Natural killer cell (primary cell): ENCODE measurements around the gene GPHN. TPM values are rescaled to one million over a fixed set of nuclear protein-coding genes. Genes with fewer than 3 reads are reported as not detected.

Source experiments
- ATAC-seq, 3 donors: fragments of 150-1000 bp in 2 of 3; fragments of 200-7000 bp in 1 of 3; cut with Tn5 transposase; 1 replicate in 1 of 3; 2 replicates in 2 of 3; pipeline ENCODE4 v1.10.0; 2021; ENCODE audit warnings: mild to moderate bottlenecking in 2 of 3, moderate library complexity in 2 of 3
- DNase-seq, 2 donors: peaks; one replicate each; pipeline versions ENCODE4 v3.0.0 to v3.0.0-alpha.2; 2013 to 2021; ENCODE audit warnings: mixed read lengths in 1 of 2
- H3K27ac ChIP-seq: one replicate; pipeline ENCODE4 v1.5.1; 2013; ENCODE audit warnings: mild to moderate bottlenecking, low read length
- H3K27me3 ChIP-seq: one replicate; pipeline ENCODE4 v1.6.1; 2013; ENCODE audit warnings: low read length; ENCODE audit not compliant: control insufficient read depth, insufficient read depth
- H3K36me3 ChIP-seq: one replicate; pipeline ENCODE4 v1.6.1; 2013; ENCODE audit warnings: low read length; ENCODE audit not compliant: control insufficient read depth, insufficient read depth
- H3K4me1 ChIP-seq: one replicate; pipeline ENCODE4 v1.6.1; 2013; ENCODE audit warnings: low read length; ENCODE audit not compliant: control insufficient read depth, insufficient read depth
- H3K4me3 ChIP-seq: one replicate; pipeline ENCODE4 v1.5.1; 2013; ENCODE audit warnings: low read length
- H3K9me3 ChIP-seq: one replicate; pipeline ENCODE4 v1.6.1; 2013; ENCODE audit warnings: low read length; ENCODE audit not compliant: control insufficient read depth, insufficient read depth
- H3K27ac Mint-ChIP-seq, 2 donors: one replicate each; pipeline ENCODE4 v1.8.0; 2022; ENCODE audit warnings: mild to moderate bottlenecking in 2 of 2, mixed read lengths in 2 of 2, moderate library complexity in 1 of 2
- H3K27me3 Mint-ChIP-seq, 2 donors: one replicate each; pipeline ENCODE4 v1.8.0; 2022; ENCODE audit warnings: low read depth in 2 of 2, mixed read lengths in 2 of 2
- H3K36me3 Mint-ChIP-seq: one replicate; pipeline ENCODE4 v1.8.0; 2022; ENCODE audit warnings: mixed read lengths
- H3K4me1 Mint-ChIP-seq, 2 donors: one replicate each; pipeline ENCODE4 v1.8.0; 2022; ENCODE audit warnings: mixed read lengths in 2 of 2
- H3K4me3 Mint-ChIP-seq: one replicate; pipeline ENCODE4 v1.8.0; 2022; ENCODE audit warnings: mild to moderate bottlenecking, moderate library complexity, mixed read lengths
- H3K9me3 Mint-ChIP-seq, 2 donors: one replicate each; pipeline ENCODE4 v1.8.0; 2022; ENCODE audit warnings: mixed read lengths in 2 of 2
- WGBS: methylation state at CpG from one replicate; pipeline ENCODE4 v1.1.7; 2013; ENCODE audit warnings: missing lambda C conversion rate; ENCODE audit not compliant: insufficient coverage; 5-methylcytosine and 5-hydroxymethylcytosine counted together
- intact Hi-C: fragments of 100-400 bp; cut with micrococcal nuclease; formaldehyde crosslinking; loops from one replicate; pipeline ENCODE4 v1.14.2; 2022
- total RNA-seq, 4 donors: library from RNA; stranded (reverse); fragments of 120-200 nt in 1 of 4; gene quantifications; one replicate each; pipeline versions ENCODE4 v1.2.3 to v1.2.4, GENCODE V29; 2013 to 2022
- TF ChIP-seq, protein P1 (sequence below): fragments of 200-600 bp; IDR thresholded peaks from one replicate; pipeline ENCODE4 v1.8.0; 2022; ENCODE audit warnings: antibody characterized with exemption

Gene GPHN
- total RNA-seq, 3 donors from 2014 or later (not counting 1 experiment from before 2014, with no cell fraction given) = 6.3 to 9.4 (median 8.7) TPM

DNA sequence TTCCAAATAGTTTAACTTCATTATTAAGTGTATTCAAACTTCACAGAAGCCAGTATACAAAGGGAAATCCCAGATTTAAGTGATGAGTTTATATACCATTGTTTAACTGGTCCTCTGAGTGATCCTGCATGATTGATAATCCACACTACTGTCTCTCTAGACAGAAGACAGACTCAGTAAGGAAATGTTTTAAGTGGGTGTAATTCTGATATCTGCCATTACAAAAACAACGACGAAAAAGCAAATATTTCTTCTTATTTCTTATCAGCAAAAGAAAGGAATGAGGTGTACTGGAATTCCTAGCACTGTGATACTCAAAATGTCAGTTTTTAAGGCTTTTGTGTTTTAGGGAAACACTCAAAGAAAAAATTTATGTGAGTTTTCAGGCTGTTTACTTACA, 127.5 kb downstream of the GPHN start:
- WGBS = no CpG with 5 or more reads among the region's 2 CpGs

DNA sequence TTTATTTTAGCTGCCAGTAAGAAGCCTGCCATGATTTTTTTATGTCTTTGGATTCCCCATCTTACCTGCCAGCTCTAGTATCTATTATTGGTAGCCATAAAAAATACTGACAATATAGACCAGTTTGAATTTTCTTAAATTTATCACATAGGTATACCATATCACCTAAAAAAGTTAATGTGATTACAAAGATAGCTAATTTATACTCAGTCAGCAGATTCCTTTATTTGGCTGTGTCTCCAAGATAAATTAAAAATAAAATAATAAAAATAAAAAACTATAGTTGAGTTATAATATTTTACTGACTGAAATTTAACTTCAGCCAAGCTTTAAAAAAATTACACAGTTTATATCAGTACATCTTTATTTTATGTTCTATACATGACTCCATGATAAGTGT, 128.3 kb downstream of the GPHN start:
- Mint-ChIP-seq H3K4me3 (no peak overlapping the region), H3K36me3 (no peaks in the 10 kb centered on the region), H3K4me1 (peaks cover 0 to 4% of the 10 kb centered on the region in 2 donors), H3K27ac (no peak overlapping the region), H3K9me3 (peaks cover 0 to 2% of the 10 kb centered on the region in 2 donors), H3K27me3 (no peaks in the 10 kb centered on the region)
- TF ChIP-seq, protein P1, sequence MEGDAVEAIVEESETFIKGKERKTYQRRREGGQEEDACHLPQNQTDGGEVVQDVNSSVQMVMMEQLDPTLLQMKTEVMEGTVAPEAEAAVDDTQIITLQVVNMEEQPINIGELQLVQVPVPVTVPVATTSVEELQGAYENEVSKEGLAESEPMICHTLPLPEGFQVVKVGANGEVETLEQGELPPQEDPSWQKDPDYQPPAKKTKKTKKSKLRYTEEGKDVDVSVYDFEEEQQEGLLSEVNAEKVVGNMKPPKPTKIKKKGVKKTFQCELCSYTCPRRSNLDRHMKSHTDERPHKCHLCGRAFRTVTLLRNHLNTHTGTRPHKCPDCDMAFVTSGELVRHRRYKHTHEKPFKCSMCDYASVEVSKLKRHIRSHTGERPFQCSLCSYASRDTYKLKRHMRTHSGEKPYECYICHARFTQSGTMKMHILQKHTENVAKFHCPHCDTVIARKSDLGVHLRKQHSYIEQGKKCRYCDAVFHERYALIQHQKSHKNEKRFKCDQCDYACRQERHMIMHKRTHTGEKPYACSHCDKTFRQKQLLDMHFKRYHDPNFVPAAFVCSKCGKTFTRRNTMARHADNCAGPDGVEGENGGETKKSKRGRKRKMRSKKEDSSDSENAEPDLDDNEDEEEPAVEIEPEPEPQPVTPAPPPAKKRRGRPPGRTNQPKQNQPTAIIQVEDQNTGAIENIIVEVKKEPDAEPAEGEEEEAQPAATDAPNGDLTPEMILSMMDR = no peak
- H3K4me3 ChIP-seq = no peak overlapping the region
- no peaks in the 10 kb centered on the region for H3K27me3 ChIP-seq
- no peak for ATAC-seq
- no peaks in the 10 kb centered on the region for H3K9me3 ChIP-seq
- DNase-seq = no peak
- no peaks in the 10 kb centered on the region for H3K4me1 ChIP-seq
- no peaks in the 10 kb centered on the region for H3K36me3 ChIP-seq
- no peak overlapping the region for H3K27ac ChIP-seq
- intact Hi-C loops = no loop called here

More for the DNA sequence above, 127.5 kb downstream of the GPHN start:
- Mint-ChIP-seq H3K36me3 (no peaks in the 10 kb centered on the region), H3K27ac (no peak overlapping the region), H3K4me3 (no peak overlapping the region), H3K9me3 (peaks cover 0 to 2% of the 10 kb centered on the region in 2 donors), H3K27me3 (no peaks in the 10 kb centered on the region), H3K4me1 (peaks cover 0 to 4% of the 10 kb centered on the region in 2 donors)
- Histone ChIP-seq H3K4me1 (no peaks in the 10 kb centered on the region), H3K36me3 (no peaks in the 10 kb centered on the region), H3K27ac (no peak overlapping the region), H3K4me3 (no peak overlapping the region), H3K27me3 (no peaks in the 10 kb centered on the region), H3K9me3 (no peaks in the 10 kb centered on the region)
- intact Hi-C loops = no loop called here
- TF ChIP-seq, protein P1 = no peak
- ATAC-seq (no peak), DNase-seq (no peak)

DNA sequence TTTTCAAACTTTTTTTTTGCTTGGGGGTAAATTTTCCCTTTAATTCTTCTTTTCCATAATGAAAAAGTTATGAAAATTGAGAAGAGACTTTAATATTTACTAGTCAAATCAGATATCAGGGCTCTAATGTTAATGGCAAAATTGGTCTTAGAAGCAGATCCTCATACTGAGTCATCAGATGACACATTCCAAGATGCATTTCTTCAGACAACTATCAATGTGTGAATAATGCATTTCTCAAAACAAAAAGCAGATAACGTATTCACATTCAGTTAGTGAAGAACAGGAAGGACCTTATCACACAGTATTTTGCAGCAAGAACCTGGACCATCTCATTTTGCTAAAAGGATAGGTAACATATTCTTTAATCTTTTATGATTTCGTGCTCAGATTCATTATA, 130.7 kb downstream of the GPHN start:
- TF ChIP-seq, protein P1 = no peak
- H3K27me3 ChIP-seq = no peaks in the 10 kb centered on the region
- Mint-ChIP-seq H3K4me1 (peaks cover 0 to 4% of the 10 kb centered on the region in 2 donors), H3K9me3 (peaks cover 0 to 2% of the 10 kb centered on the region in 2 donors), H3K27me3 (no peaks in the 10 kb centered on the region), H3K36me3 (no peaks in the 10 kb centered on the region), H3K4me3 (no peak overlapping the region), H3K27ac (no peak overlapping the region)
- no peak for ATAC-seq
- no peaks in the 10 kb centered on the region for H3K4me1 ChIP-seq
- 58% methylated on average over 1 of the region's 2 CpGs for WGBS
- no peak overlapping the region for H3K27ac ChIP-seq
- H3K4me3 ChIP-seq = no peak overlapping the region
- no peaks in the 10 kb centered on the region for H3K36me3 ChIP-seq
- no peak for DNase-seq
- intact Hi-C loops = no loop called here
- H3K9me3 ChIP-seq = no peaks in the 10 kb centered on the region

DNA sequence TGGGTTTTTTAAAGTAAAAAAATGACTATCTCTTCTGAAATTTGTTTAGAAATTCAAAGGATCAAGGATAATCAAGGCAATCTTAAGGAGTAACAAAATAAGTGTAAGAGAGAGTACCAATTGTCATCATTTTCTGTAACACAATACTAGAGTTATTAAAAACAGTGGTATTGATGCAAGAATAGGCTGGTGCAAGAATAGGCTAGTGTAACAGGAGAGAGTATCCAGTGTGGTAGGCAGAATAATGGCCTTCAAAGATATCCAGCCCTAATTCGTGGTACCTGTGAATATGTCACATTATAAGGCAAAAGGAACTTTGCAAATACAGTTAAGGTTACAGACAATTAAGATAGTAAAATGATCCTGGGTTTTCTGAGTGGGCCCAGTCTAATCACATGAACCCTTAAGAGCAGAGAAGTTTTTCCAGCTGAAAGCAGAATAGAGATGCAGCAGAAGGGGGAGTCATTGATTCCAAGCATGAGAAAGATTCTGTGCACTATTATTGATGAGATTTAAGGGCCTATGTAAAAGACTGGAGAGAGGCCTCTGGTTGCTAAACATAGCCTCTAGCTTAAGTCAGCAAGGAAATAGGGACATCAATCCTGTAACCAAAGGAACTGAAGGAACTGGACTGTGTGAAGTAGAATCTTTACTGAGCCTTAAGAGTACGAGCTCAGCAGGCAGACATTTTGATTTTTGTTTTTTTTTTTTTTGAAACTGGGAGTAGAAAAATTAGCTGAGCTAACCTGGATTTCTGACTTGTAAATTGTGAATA, 134.1 kb downstream of the GPHN start:
- intact Hi-C loops = no loop called here
- H3K9me3 Mint-ChIP-seq = peaks cover 0 to 2% of the 10 kb centered on the region in 2 donors

More for the DNA sequence above, 134.1 kb downstream of the GPHN start:
- H3K27ac ChIP-seq = no peak overlapping the region
- Mint-ChIP-seq H3K27ac (no peak overlapping the region), H3K4me1 (no peaks in the 10 kb centered on the region), H3K4me3 (no peak overlapping the region), H3K27me3 (no peaks in the 10 kb centered on the region), H3K36me3 (no peaks in the 10 kb centered on the region)
- H3K27me3 ChIP-seq = no peaks in the 10 kb centered on the region
- TF ChIP-seq, protein P1 = no peak
- no peak overlapping the region for H3K4me3 ChIP-seq
- no peak for ATAC-seq
- no peak for DNase-seq
- H3K4me1 ChIP-seq = no peaks in the 10 kb centered on the region
- no peaks in the 10 kb centered on the region for H3K9me3 ChIP-seq
- WGBS = 85% methylated on average over 2 of the region's 2 CpGs
- H3K36me3 ChIP-seq = no peaks in the 10 kb centered on the region
